ENCODE results near the gene GCLC.

GRCh38 chr6:53466257-53466656 lies 78.6 kb downstream of the GCLC start:
- TF ChIP-seq CTCF (IDR thresholded peaks at IDR 0.05 in 8 of 11, conservative IDR thresholded peaks at IDR 0.05 in 3 of 11) (no peak), POLR2A (IDR thresholded peaks at IDR 0.05) (no peak)

All from spleen (tissue), 7 donors.